HG02759 (cell line): ENCODE results near the gene LYPD1.

Experiments
- ATAC-seq: cut with Tn5 transposase; IDR thresholded peaks from one replicate; pipeline ENCODE4 v1.9.1; 2021; ENCODE audit warnings: mild to moderate bottlenecking, moderate library complexity; ENCODE audit not compliant: unreplicated experiment

The LYPD1 gene

GRCh38 chr2:132668987-132669907 is 758 bp downstream of the LYPD1 start:
- ATAC-seq: peak; percentile 25

- no peak for ATAC-seq
Observed at GRCh38 chr2:132668189-132668823, 1.7 kb downstream of the LYPD1 start.

- no peak for ATAC-seq
Observed at GRCh38 chr2:132667706-132668105, 2.3 kb downstream of the LYPD1 start.

GRCh38 chr2:132665401-132666140 is 4.4 kb downstream of the LYPD1 start:
- no peak for ATAC-seq

GRCh38 chr2:132664096-132664495 is 5.9 kb downstream of the LYPD1 start:
- no peak for ATAC-seq

GRCh38 chr2:132662732-132663131 is 7.3 kb downstream of the LYPD1 start:
- ATAC-seq: no peak

GRCh38 chr2:132659331-132659730 is 10.7 kb downstream of the LYPD1 start:
- ATAC-seq: no peak

- ATAC-seq: no peak
Observed at GRCh38 chr2:132656266-132656975, 13.6 kb downstream of the LYPD1 start.

- no peak for ATAC-seq
Observed at GRCh38 chr2:132654968-132655367, 15.0 kb downstream of the LYPD1 start.

GRCh38 chr2:132654335-132654734 is 15.7 kb downstream of the LYPD1 start:
- no peak for ATAC-seq

- no peak for ATAC-seq
Observed at GRCh38 chr2:132652474-132652873, 17.5 kb downstream of the LYPD1 start.

GRCh38 chr2:132651115-132652045 is 18.6 kb downstream of the LYPD1 start:
- no peak for ATAC-seq

GRCh38 chr2:132646540-132647108 is 23.4 kb downstream of the LYPD1 start:
- no peak for ATAC-seq

GRCh38 chr2:132645722-132646539 is 24.1 kb downstream of the LYPD1 start:
- no peak for ATAC-seq

GRCh38 chr2:132645176-132645575 is 24.8 kb downstream of the LYPD1 start:
- no peak for ATAC-seq

GRCh38 chr2:132642415-132642814 is 27.6 kb downstream of the LYPD1 start:
- no peak for ATAC-seq

- ATAC-seq: no peak
Observed at GRCh38 chr2:132641819-132642218, 28.2 kb downstream of the LYPD1 start.

- ATAC-seq: no peak
Observed at GRCh38 chr2:132640116-132640515, 29.9 kb downstream of the LYPD1 start.
